HG02588 (cell line): ENCODE data around the gene ZIC1.

Source experiments
- ATAC-seq: cut with Tn5 transposase; IDR thresholded peaks from one replicate; pipeline ENCODE4 v1.9.1; 2021; ENCODE audit warnings: mild to moderate bottlenecking, moderate library complexity; ENCODE audit not compliant: unreplicated experiment

ZIC1 gene

GRCh38 chr3:147420353-147421183, 11.4 kb downstream of the ZIC1 start:
- no peak for ATAC-seq

GRCh38 chr3:147421184-147421912, 12.2 kb downstream of the ZIC1 start:
- no peak for ATAC-seq

GRCh38 chr3:147422196-147422595, 13.0 kb downstream of the ZIC1 start:
- no peak for ATAC-seq

GRCh38 chr3:147422601-147423536, 13.7 kb downstream of the ZIC1 start:
- ATAC-seq = no peak

- no peak for ATAC-seq
Measured at GRCh38 chr3:147423537-147423797, 14.3 kb downstream of the ZIC1 start.

- no peak for ATAC-seq
Measured at GRCh38 chr3:147423798-147424580, 14.8 kb downstream of the ZIC1 start.

GRCh38 chr3:147424581-147425387, 15.6 kb downstream of the ZIC1 start:
- ATAC-seq = no peak

- no peak for ATAC-seq
Measured at GRCh38 chr3:147425388-147425850, 16.3 kb downstream of the ZIC1 start.

- ATAC-seq = no peak
Measured at GRCh38 chr3:147426931-147427330, 17.8 kb downstream of the ZIC1 start.

GRCh38 chr3:147427746-147428145, 18.6 kb downstream of the ZIC1 start:
- no peak for ATAC-seq

- no peak for ATAC-seq
Measured at GRCh38 chr3:147428326-147428725, 19.2 kb downstream of the ZIC1 start.

GRCh38 chr3:147428754-147429153, 19.6 kb downstream of the ZIC1 start:
- no peak for ATAC-seq

GRCh38 chr3:147431751-147432150, 22.6 kb downstream of the ZIC1 start:
- no peak for ATAC-seq

GRCh38 chr3:147447224-147447623, 38.1 kb downstream of the ZIC1 start:
- ATAC-seq = no peak

- no peak for ATAC-seq
Measured at GRCh38 chr3:147449669-147450068, 40.5 kb downstream of the ZIC1 start.

GRCh38 chr3:147458995-147459704, 50.0 kb downstream of the ZIC1 start:
- no peak for ATAC-seq

- no peak for ATAC-seq
Measured at GRCh38 chr3:147462856-147463255, 53.7 kb downstream of the ZIC1 start.
